Testis (tissue), 2 donors: ENCODE data around the gene MYL11.

Source experiments
- CTCF ChIP-seq, 3 experiments: fragments of 450-650 bp in 2 of 3; fragments of 200-600 bp in 1 of 3; sonication (generic) in 1 of 3; IDR thresholded peaks; one replicate each; pipeline ENCODE4 v1.5.1; 2016 to 2019; ENCODE audit warnings: antibody characterized with exemption in 3 of 3, mild to moderate bottlenecking in 2 of 3, moderate library complexity in 1 of 3
- POLR2A ChIP-seq: fragments of 450-650 bp; IDR thresholded peaks from one replicate; pipeline ENCODE4 v1.6.1; 2017; ENCODE audit warnings: antibody characterized with exemption, mild to moderate bottlenecking, moderate library complexity

- TF ChIP-seq CTCF (IDR thresholded peaks at IDR 0.05): no peak
- no peak for TF ChIP-seq POLR2A
Measured at GRCh38 chr16:30369091-30369937, 5.3 kb upstream of the MYL11 start.
